ENCODE results near the gene CENPU.
"Not testable (repeated sequence)": the region's sequence is repeated elsewhere in the genome, so short reads cannot be mapped to it uniquely, and the experiment has no call there.

The CENPU gene

GRCh38 chr4:184666670-184667069 is 67.2 kb downstream of the CENPU start:
- no peak overlapping the region for H3K4me3 ChIP-seq (ENCODE audit: low read depth, low read length)
- in situ Hi-C loops (cut with HindIII; ENCODE audit: low sequenced_read_pairs): no loop called here
- no peak for TF ChIP-seq CTCF (IDR thresholded peaks at IDR 0.05; ENCODE audit: low read depth, low read length, missing control alignments)
- DNase-seq (ENCODE audit: low read depth): no peak

GRCh38 chr4:184664445-184665210 is 69.3 kb downstream of the CENPU start:
- TF ChIP-seq CTCF (IDR thresholded peaks at IDR 0.05; ENCODE audit: low read depth, low read length, missing control alignments): no peak
- in situ Hi-C loops (cut with HindIII; ENCODE audit: low sequenced_read_pairs): no loop called here
- no peak for DNase-seq (ENCODE audit: low read depth)
- H3K4me3 ChIP-seq (ENCODE audit: low read depth, low read length): no peak overlapping the region

- TF ChIP-seq CTCF (IDR thresholded peaks at IDR 0.05; ENCODE audit: low read depth, low read length, missing control alignments): no peak
- in situ Hi-C loops (cut with HindIII; ENCODE audit: low sequenced_read_pairs): no loop called here
- no peak overlapping the region for H3K4me3 ChIP-seq (ENCODE audit: low read depth, low read length)
- no peak for DNase-seq (ENCODE audit: low read depth)
Observed at GRCh38 chr4:184662236-184662635, 71.7 kb downstream of the CENPU start.

GRCh38 chr4:184660978-184661377 is 72.9 kb downstream of the CENPU start:
- no peak for DNase-seq (ENCODE audit: low read depth)
- H3K4me3 ChIP-seq (ENCODE audit: low read depth, low read length): no peak overlapping the region
- TF ChIP-seq CTCF (IDR thresholded peaks at IDR 0.05; ENCODE audit: low read depth, low read length, missing control alignments): no peak
- in situ Hi-C loops (cut with HindIII; ENCODE audit: low sequenced_read_pairs): no loop called here

GRCh38 chr4:184657820-184658219 is 76.1 kb downstream of the CENPU start:
- in situ Hi-C loops (cut with HindIII; ENCODE audit: low sequenced_read_pairs); H3K4me3 ChIP-seq (ENCODE audit: low read depth, low read length); DNase-seq (ENCODE audit: low read depth): not testable (repeated sequence)

GRCh38 chr4:184657144-184657543 is 76.8 kb downstream of the CENPU start:
- DNase-seq (ENCODE audit: low read depth): no peak
- in situ Hi-C loops (cut with HindIII; ENCODE audit: low sequenced_read_pairs): no loop called here
- TF ChIP-seq CTCF (IDR thresholded peaks at IDR 0.05; ENCODE audit: low read depth, low read length, missing control alignments): no peak
- no peak overlapping the region for H3K4me3 ChIP-seq (ENCODE audit: low read depth, low read length)
